CD14-positive monocyte (primary cell): ENCODE measurements around the gene ADAMTSL1. TPM values are rescaled to one million over a fixed set of nuclear protein-coding genes. Genes with fewer than 3 reads are reported as not detected.

ENCODE experiments used
- DNase-seq, 3 donors: peaks; one replicate each; pipeline ENCODE4 v3.0.0-alpha.2; 2011 to 2022
- H2AFZ ChIP-seq: 2 replicates; pipeline ENCODE4 v1.6.0; 2012; ENCODE audit warnings: mild to moderate bottlenecking, low read depth, low read length, inconsistent platforms; ENCODE audit not compliant: insufficient read depth, poor library complexity, severe bottlenecking
- H3K27ac ChIP-seq, 2 donors: 1 replicate in 1 of 2; 2 replicates in 1 of 2; pipeline ENCODE4 v1.5.1; 2012 to 2013; ENCODE audit warnings: low read length in 2 of 2, control low read depth in 1 of 2, inconsistent platforms in 1 of 2, low read depth in 1 of 2, mild to moderate bottlenecking in 1 of 2
- H3K27me3 ChIP-seq, 2 donors: one replicate each; pipeline versions ENCODE4 v1.6.0 to v1.6.1; 2011 to 2013; ENCODE audit warnings: low read length in 2 of 2; ENCODE audit not compliant: control insufficient read depth in 2 of 2, insufficient read depth in 2 of 2
- H3K36me3 ChIP-seq, 2 donors: replicated peaks in 1 of 2; 1 replicate in 1 of 2; 2 replicates in 1 of 2; pipeline versions ENCODE4 v1.5.1 to v1.6.1; 2012 to 2013; ENCODE audit warnings: low read length in 2 of 2, control low read depth in 1 of 2, inconsistent platforms in 1 of 2, mild to moderate bottlenecking in 1 of 2; ENCODE audit not compliant: insufficient read depth in 2 of 2, control insufficient read depth in 1 of 2
- H3K4me1 ChIP-seq, 2 donors: 1 replicate in 1 of 2; 2 replicates in 1 of 2; pipeline versions ENCODE4 v1.5.1 to v1.6.1; 2012 to 2013; ENCODE audit warnings: low read length in 2 of 2, control low read depth in 1 of 2, inconsistent platforms in 1 of 2, mild to moderate bottlenecking in 1 of 2, moderate library complexity in 1 of 2; ENCODE audit not compliant: insufficient read depth in 2 of 2, control insufficient read depth in 1 of 2
- H3K4me2 ChIP-seq: replicated peaks from 2 replicates; pipeline ENCODE3; 2012; ENCODE audit warnings: low read length, moderate library complexity, mild to moderate bottlenecking; ENCODE audit not compliant: poor library complexity, severe bottlenecking; ENCODE audit errors: extremely low read depth
- H3K4me3 ChIP-seq, 3 experiments: fragments of 200-600 bp in 1 of 3; sonication (generic) in 1 of 3; replicated peaks in 1 of 3; 1 replicate in 2 of 3; 2 replicates in 1 of 3; pipeline ENCODE4 v1.5.1; 2011 to 2013; ENCODE audit warnings: low read length in 3 of 3, mild to moderate bottlenecking in 3 of 3, control low read depth in 2 of 3, low read depth in 2 of 3, inconsistent platforms in 1 of 3, moderate library complexity in 1 of 3
- H3K79me2 ChIP-seq: 2 replicates; pipeline ENCODE4 v1.6.0; 2012; ENCODE audit warnings: mild to moderate bottlenecking, control low read depth, inconsistent platforms, low read length, moderate library complexity; ENCODE audit not compliant: insufficient read depth
- H3K9ac ChIP-seq: 2 replicates; pipeline ENCODE4 v1.6.0; 2017; ENCODE audit warnings: low read length, mild to moderate bottlenecking; ENCODE audit not compliant: insufficient read depth, poor library complexity, severe bottlenecking
- H3K9me3 ChIP-seq, 2 donors: replicated peaks in 1 of 2; 1 replicate in 1 of 2; 2 replicates in 1 of 2; pipeline versions ENCODE4 v1.5.1 to v1.6.1; 2012 to 2013; ENCODE audit warnings: low read length in 2 of 2, control low read depth in 1 of 2; ENCODE audit not compliant: control insufficient read depth in 1 of 2, insufficient read depth in 1 of 2
- H4K20me1 ChIP-seq: 2 replicates; pipeline ENCODE4 v1.6.0; 2012; ENCODE audit warnings: mild to moderate bottlenecking, low read length, control low read depth, moderate library complexity; ENCODE audit not compliant: insufficient read depth
- H3K27ac Mint-ChIP-seq, 7 donors: one replicate each; pipeline ENCODE4 v1.8.0; 2020; ENCODE audit warnings: mild to moderate bottlenecking in 7 of 7, mixed read lengths in 7 of 7, moderate library complexity in 6 of 7, inconsistent platforms in 2 of 7
- H3K27me3 Mint-ChIP-seq, 3 donors: one replicate each; pipeline ENCODE4 v1.8.0; 2021 to 2022; ENCODE audit warnings: low read depth in 3 of 3, mild to moderate bottlenecking in 3 of 3, mixed read lengths in 3 of 3, moderate library complexity in 3 of 3, inconsistent platforms in 1 of 3
- H3K36me3 Mint-ChIP-seq, 2 donors: one replicate each; pipeline ENCODE4 v1.8.0; 2020; ENCODE audit warnings: mixed read lengths in 2 of 2, inconsistent platforms in 1 of 2, mild to moderate bottlenecking in 1 of 2
- H3K4me1 Mint-ChIP-seq: one replicate; pipeline ENCODE4 v1.8.0; 2020; ENCODE audit warnings: mild to moderate bottlenecking, mixed read lengths
- H3K4me3 Mint-ChIP-seq, 2 donors: one replicate each; pipeline ENCODE4 v1.8.0; 2020; ENCODE audit warnings: mild to moderate bottlenecking in 2 of 2, mixed read lengths in 2 of 2, moderate library complexity in 1 of 2
- H3K9me3 Mint-ChIP-seq, 7 donors: one replicate each; pipeline ENCODE4 v1.8.0; 2020 to 2022; ENCODE audit warnings: mixed read lengths in 7 of 7, mild to moderate bottlenecking in 6 of 7, moderate library complexity in 6 of 7, inconsistent platforms in 2 of 7
- WGBS: methylation state at CpG from one replicate; pipeline ENCODE4 v1.1.5; 2013; ENCODE audit warnings: missing lambda C conversion rate; ENCODE audit not compliant: insufficient coverage; 5-methylcytosine and 5-hydroxymethylcytosine counted together
- intact Hi-C, 2 donors: fragments of 100-400 bp; cut with micrococcal nuclease; formaldehyde crosslinking; loops; one replicate each; pipeline versions ENCODE4 v1.15.0 to v1.15.1; 2023
- polyA plus RNA-seq, 3 donors: library from polyadenylated mRNA; depleted of rRNA in 1 of 3; unstranded in 2 of 3; stranded (reverse) in 1 of 3; fragments of 300-500 nt in 2 of 3; fragments of >200 nt in 1 of 3; fragmentation: Illumina TruSeq in 2 of 3; gene quantifications; 1 replicate in 2 of 3; 2 replicates in 1 of 3; pipeline ENCODE4 v1.2.3, GENCODE V29; 2012 to 2021
- TF ChIP-seq, protein P1 (sequence below): fragments of 200-600 bp; IDR thresholded peaks from one replicate; pipeline ENCODE4 v1.8.0; 2022; ENCODE audit warnings: antibody characterized with exemption, mild to moderate bottlenecking

The ADAMTSL1 gene
- polyA plus RNA-seq, 3 donors, result not detected

- no peaks in the 10 kb centered on the region for H3K27me3 ChIP-seq
- no peak overlapping the region for H3K27ac ChIP-seq
- no peaks in the 10 kb centered on the region for H3K4me1 ChIP-seq
- H3K4me2 ChIP-seq, result no peak overlapping the region
- no peak for DNase-seq
- H3K36me3 ChIP-seq, result no peaks in the 10 kb centered on the region
- H3K4me1 Mint-ChIP-seq, result no peaks in the 10 kb centered on the region
- no CpG with 5 or more reads among the region's 2 CpGs for WGBS
- H3K79me2 ChIP-seq, result no peaks in the 10 kb centered on the region
- H3K27me3 Mint-ChIP-seq, result peaks cover 0 to 4% (median 0%) of the 10 kb centered on the region in 3 donors
- TF ChIP-seq, protein P1, sequence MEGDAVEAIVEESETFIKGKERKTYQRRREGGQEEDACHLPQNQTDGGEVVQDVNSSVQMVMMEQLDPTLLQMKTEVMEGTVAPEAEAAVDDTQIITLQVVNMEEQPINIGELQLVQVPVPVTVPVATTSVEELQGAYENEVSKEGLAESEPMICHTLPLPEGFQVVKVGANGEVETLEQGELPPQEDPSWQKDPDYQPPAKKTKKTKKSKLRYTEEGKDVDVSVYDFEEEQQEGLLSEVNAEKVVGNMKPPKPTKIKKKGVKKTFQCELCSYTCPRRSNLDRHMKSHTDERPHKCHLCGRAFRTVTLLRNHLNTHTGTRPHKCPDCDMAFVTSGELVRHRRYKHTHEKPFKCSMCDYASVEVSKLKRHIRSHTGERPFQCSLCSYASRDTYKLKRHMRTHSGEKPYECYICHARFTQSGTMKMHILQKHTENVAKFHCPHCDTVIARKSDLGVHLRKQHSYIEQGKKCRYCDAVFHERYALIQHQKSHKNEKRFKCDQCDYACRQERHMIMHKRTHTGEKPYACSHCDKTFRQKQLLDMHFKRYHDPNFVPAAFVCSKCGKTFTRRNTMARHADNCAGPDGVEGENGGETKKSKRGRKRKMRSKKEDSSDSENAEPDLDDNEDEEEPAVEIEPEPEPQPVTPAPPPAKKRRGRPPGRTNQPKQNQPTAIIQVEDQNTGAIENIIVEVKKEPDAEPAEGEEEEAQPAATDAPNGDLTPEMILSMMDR, result no peak
- H3K4me3 ChIP-seq, result no peak overlapping the region
- H3K9me3 ChIP-seq, result peaks cover 10 to 13% of the 10 kb centered on the region in 2 donors
- no peaks in the 10 kb centered on the region for H4K20me1 ChIP-seq
- H3K4me3 Mint-ChIP-seq, result no peak overlapping the region
- no peak overlapping the region for H2AFZ ChIP-seq
- H3K9me3 Mint-ChIP-seq, result peaks cover 3 to 19% (median 8%) of the 10 kb centered on the region in 7 donors
- no peak overlapping the region for H3K9ac ChIP-seq
- intact Hi-C loops, result no loop called here
- no peak overlapping the region for H3K27ac Mint-ChIP-seq
- no peaks in the 10 kb centered on the region for H3K36me3 Mint-ChIP-seq
These were observed 117.3 kb downstream of the ADAMTSL1 start for GRCh38 chr9:18591261-18591660.

DNA sequence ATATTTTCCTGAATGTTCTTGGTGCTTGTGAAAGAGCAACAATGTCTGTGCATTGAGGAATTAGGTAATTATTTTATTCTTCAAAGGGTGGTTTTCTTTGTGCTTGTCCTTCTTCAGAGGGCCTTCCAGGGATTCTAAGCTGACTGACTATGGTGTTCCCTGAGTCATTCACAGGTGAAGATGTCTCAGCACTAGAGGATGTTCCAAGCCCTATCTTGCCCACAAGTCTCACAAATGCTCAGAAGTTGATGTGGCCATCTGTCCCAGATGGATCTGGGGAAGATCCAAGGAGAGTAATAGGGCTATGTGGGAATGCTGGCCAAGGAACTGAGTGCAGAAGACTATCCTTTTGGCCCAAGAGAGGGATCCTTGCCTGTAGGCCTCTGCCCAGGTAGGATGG, 120.9 kb downstream of the ADAMTSL1 start:
- Mint-ChIP-seq H3K36me3 (no peaks in the 10 kb centered on the region), H3K27ac (no peak overlapping the region), H3K4me3 (no peak overlapping the region), H3K27me3 (peaks cover 0 to 4% (median 1%) of the 10 kb centered on the region in 3 donors), H3K9me3 (peaks cover 3 to 19% (median 8%) of the 10 kb centered on the region in 7 donors), H3K4me1 (no peaks in the 10 kb centered on the region)
- H3K4me1 ChIP-seq, result no peaks in the 10 kb centered on the region
- no peak overlapping the region for H3K27ac ChIP-seq
- TF ChIP-seq, protein P1, result no peak
- DNase-seq, result no peak
- no peak overlapping the region for H3K4me3 ChIP-seq
- H4K20me1 ChIP-seq, result no peaks in the 10 kb centered on the region
- no peak overlapping the region for H3K4me2 ChIP-seq
- H3K9ac ChIP-seq, result no peak overlapping the region
- peaks cover 10 to 13% of the 10 kb centered on the region in 2 donors for H3K9me3 ChIP-seq
- no peaks in the 10 kb centered on the region for H3K27me3 ChIP-seq
- no peaks in the 10 kb centered on the region for H3K36me3 ChIP-seq
- no peaks in the 10 kb centered on the region for H3K79me2 ChIP-seq
- intact Hi-C loops, result no loop called here
- H2AFZ ChIP-seq, result no peak overlapping the region
